ENCODE data around the gene KRTAP12-1.

DNA sequence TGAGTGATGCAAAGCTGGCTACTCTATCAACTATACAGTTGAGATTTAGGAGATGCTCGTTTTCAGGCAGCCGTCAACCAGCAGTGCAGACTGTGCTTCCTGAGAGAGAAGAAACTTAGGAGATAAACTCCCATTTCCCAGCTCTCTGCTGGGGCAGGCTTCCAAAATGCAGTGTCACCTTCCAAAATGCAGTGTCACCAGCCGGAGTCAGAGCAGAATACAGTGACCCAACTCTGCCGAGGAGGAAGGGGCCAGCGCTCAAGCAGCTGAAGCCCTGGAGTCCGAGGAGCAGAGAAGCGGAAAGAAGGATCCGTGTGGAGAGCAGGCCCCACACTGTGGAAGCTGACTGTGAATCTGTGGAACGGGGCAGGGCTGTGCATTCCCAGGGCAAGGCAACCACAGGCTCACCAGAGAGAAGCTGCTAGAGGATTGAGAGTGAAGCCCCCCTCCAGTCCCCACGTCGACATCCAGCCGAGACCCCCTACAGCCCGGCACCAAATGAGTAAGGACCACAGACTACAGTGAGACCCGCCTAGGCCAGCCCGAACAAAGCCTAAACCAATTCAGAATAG, 703 bp upstream of the KRTAP12-1 start:
- TF ChIP-seq EZH2 (IDR thresholded peaks at IDR 0.05; ENCODE audit: insufficient read depth, low read length) = no peak
- TF ChIP-seq, protein P1, sequence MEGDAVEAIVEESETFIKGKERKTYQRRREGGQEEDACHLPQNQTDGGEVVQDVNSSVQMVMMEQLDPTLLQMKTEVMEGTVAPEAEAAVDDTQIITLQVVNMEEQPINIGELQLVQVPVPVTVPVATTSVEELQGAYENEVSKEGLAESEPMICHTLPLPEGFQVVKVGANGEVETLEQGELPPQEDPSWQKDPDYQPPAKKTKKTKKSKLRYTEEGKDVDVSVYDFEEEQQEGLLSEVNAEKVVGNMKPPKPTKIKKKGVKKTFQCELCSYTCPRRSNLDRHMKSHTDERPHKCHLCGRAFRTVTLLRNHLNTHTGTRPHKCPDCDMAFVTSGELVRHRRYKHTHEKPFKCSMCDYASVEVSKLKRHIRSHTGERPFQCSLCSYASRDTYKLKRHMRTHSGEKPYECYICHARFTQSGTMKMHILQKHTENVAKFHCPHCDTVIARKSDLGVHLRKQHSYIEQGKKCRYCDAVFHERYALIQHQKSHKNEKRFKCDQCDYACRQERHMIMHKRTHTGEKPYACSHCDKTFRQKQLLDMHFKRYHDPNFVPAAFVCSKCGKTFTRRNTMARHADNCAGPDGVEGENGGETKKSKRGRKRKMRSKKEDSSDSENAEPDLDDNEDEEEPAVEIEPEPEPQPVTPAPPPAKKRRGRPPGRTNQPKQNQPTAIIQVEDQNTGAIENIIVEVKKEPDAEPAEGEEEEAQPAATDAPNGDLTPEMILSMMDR (IDR thresholded peaks at IDR 0.05; ENCODE audit: insufficient read depth, low read depth, low read length) = no peak
